PFSK-1 (cell line): ENCODE measurements around the gene TESK1.

ENCODE experiments used
- FOXP2 ChIP-seq: optimal IDR thresholded peaks from 2 replicates; pipeline ENCODE3; 2011; ENCODE audit warnings: borderline replicate concordance, control low read depth, inconsistent platforms; ENCODE audit not compliant: insufficient read depth; ENCODE audit errors: extremely low read length, extremely low read depth
- POLR2AphosphoS5 ChIP-seq: IDR thresholded peaks from 2 replicates; pipeline ENCODE4 v1.6.1; 2012; ENCODE audit warnings: low read depth, mild to moderate bottlenecking, control low read depth, low read length, moderate library complexity
- SIN3A ChIP-seq: IDR thresholded peaks from 2 replicates; pipeline ENCODE4 v1.6.1; 2012; ENCODE audit warnings: mild to moderate bottlenecking, low read length, moderate library complexity, borderline replicate concordance; ENCODE audit not compliant: insufficient read depth
- TAF1 ChIP-seq: IDR thresholded peaks from 2 replicates; pipeline ENCODE4 v1.6.1; 2012; ENCODE audit warnings: low read length, control low read depth, borderline replicate concordance; ENCODE audit not compliant: insufficient read depth
- TF ChIP-seq, protein P1 (sequence below), 2 experiments: IDR thresholded peaks; 2 replicates each; pipeline versions ENCODE4 v1.6.1 to v1.8.0; 2011 to 2012; ENCODE audit warnings: low read depth in 2 of 2, low read length in 2 of 2, control low read depth in 1 of 2, inconsistent platforms in 1 of 2, mild to moderate bottlenecking in 1 of 2, moderate library complexity in 1 of 2; ENCODE audit not compliant: insufficient read depth in 1 of 2

Gene TESK1

DNA sequence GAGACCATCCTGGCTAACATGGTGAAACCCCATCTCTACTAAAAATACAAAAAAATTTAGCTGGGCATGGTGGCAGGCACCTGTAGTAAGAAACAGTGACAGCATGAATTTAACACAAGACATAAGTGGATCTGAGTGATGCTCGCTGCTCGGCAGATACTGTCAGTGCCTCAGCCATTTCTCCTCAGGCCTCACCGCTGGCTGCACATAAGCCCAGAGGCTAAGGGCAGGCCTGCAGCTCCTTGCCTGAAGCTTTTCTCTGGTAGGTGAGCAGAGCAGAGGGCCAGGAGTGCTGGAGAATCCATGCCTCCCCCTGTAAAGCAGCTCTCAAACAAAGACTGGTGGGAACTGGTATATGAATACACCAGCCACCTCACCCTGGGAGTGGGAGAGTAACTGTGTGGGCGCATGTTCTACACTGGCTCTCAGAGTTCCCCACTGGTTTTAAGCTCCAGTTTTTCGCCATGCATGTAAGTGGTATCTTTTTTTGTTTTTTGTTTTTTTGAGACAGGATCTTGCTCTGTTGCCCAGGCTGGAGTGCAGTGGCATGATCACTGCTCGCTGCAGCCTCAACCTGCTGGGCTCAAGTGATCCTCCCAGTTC, 23.4 kb downstream of the TESK1 start:
- TF ChIP-seq, protein P1, sequence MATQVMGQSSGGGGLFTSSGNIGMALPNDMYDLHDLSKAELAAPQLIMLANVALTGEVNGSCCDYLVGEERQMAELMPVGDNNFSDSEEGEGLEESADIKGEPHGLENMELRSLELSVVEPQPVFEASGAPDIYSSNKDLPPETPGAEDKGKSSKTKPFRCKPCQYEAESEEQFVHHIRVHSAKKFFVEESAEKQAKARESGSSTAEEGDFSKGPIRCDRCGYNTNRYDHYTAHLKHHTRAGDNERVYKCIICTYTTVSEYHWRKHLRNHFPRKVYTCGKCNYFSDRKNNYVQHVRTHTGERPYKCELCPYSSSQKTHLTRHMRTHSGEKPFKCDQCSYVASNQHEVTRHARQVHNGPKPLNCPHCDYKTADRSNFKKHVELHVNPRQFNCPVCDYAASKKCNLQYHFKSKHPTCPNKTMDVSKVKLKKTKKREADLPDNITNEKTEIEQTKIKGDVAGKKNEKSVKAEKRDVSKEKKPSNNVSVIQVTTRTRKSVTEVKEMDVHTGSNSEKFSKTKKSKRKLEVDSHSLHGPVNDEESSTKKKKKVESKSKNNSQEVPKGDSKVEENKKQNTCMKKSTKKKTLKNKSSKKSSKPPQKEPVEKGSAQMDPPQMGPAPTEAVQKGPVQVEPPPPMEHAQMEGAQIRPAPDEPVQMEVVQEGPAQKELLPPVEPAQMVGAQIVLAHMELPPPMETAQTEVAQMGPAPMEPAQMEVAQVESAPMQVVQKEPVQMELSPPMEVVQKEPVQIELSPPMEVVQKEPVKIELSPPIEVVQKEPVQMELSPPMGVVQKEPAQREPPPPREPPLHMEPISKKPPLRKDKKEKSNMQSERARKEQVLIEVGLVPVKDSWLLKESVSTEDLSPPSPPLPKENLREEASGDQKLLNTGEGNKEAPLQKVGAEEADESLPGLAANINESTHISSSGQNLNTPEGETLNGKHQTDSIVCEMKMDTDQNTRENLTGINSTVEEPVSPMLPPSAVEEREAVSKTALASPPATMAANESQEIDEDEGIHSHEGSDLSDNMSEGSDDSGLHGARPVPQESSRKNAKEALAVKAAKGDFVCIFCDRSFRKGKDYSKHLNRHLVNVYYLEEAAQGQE (IDR thresholded peaks at IDR 0.05; ENCODE audit: insufficient read depth in 1 of 2, low read depth in 2 of 2, low read length in 2 of 2), result no peak
- TF ChIP-seq TAF1, result no peak
- TF ChIP-seq FOXP2, result no peak
- TF ChIP-seq SIN3A, result no peak
- TF ChIP-seq POLR2AphosphoS5, result no peak

DNA sequence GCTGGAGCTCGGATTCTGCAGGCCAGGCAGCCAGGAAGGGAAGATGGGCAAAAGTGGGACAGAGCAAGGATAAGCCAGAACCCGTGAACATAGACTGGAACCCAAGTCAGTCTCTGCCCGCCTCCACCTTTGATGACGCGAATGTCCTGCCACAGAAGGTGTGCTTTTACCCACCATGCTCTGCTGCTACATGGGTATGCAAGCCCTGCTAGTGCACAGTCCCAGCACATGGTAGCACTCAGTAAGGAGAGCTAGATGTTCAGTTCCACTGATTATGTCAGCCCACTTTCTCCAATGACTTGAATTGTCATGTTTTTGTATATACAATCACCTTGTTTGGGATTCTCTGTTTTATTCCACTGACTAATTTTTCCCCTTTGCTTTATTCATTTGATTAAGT, 24.5 kb downstream of the TESK1 start:
- no peak for TF ChIP-seq SIN3A
- TF ChIP-seq POLR2AphosphoS5, result no peak
- TF ChIP-seq FOXP2, result no peak
- TF ChIP-seq, protein P1 (IDR thresholded peaks at IDR 0.05; ENCODE audit: insufficient read depth in 1 of 2, low read depth in 2 of 2, low read length in 2 of 2), result no peak
- TF ChIP-seq TAF1, result no peak

DNA sequence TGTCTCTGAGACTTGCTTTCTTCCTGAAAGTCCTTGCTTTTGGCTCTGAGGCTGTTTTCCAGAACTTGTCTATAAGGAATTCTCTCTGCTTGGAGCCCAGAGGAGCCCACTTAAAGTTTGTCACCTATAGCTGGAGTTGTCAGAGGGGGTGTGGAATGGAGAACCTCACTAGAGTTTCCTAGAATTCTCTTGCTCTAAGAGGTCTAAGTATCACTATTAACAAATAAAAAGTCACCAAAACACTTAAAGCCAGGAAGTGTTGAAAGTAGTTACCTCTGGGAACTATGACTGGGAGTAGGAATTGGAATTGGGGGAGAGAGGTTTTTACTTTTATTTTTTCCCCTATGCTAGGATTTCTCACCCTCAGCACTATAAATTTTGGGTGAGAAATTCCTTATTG, 30.7 kb downstream of the TESK1 start:
- TF ChIP-seq TAF1, result no peak
- TF ChIP-seq, protein P1 (IDR thresholded peaks at IDR 0.05; ENCODE audit: insufficient read depth in 1 of 2, low read depth in 2 of 2, low read length in 2 of 2), result no peak
- TF ChIP-seq POLR2AphosphoS5, result no peak
- TF ChIP-seq SIN3A, result no peak
- TF ChIP-seq FOXP2, result no peak

DNA sequence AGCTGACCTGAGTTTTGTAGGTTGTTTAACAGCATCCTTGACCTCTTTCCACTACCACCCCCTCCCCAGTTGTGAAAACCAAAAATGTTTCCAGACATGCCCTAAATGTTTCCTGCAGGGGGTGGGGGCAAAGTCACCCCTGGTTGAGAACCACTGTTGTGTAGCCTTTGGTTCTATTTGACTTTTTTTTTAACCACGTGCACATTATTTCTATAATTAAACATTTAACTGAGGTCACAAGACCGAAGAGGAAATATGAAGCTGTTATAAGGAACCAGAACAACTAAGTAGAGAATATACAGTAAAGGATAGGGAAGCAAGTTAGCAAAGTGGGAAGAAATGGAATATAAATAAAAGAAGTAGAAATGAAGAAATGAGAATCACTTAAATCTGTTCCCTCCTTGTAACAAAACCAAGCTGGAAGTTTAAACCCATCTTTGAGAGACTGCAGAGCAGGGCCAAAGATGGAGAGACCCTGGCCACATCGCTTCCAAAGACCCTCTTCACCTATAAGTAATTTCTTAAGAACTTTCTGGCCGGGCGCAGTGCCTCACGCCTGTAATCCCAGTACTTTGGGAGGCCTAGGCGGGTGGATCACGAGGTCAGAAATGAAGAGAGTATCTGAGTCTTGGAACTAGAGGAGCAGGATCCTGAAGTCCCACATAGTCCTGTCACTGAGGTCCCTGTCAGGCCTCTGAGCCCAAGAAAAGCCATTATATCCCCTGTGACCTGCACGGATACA, 31.2 kb downstream of the TESK1 start:
- TF ChIP-seq SIN3A, result no peak
- no peak for TF ChIP-seq TAF1
- TF ChIP-seq FOXP2, result no peak
- TF ChIP-seq, protein P1 (IDR thresholded peaks at IDR 0.05; ENCODE audit: insufficient read depth in 1 of 2, low read depth in 2 of 2, low read length in 2 of 2), result no peak
- no peak for TF ChIP-seq POLR2AphosphoS5
